D721Med (cell line): ENCODE results near the gene ALPL.

ENCODE experiments used
- DNase-seq: peaks from one replicate; pipeline ENCODE4 v3.0.0; 2011; ENCODE audit warnings: low spot score; ENCODE audit not compliant: insufficient read length
- FAIRE-seq: peaks from 2 replicates; lab custom pipeline; 2011; peaks lifted over from hg19 to GRCh38; lab: Jason Lieb, UNC
- CTCF ChIP-seq: IDR thresholded peaks from 2 replicates; pipeline ENCODE4 v1.5.1; 2012; ENCODE audit warnings: mild to moderate bottlenecking, control low read depth; ENCODE audit not compliant: insufficient read depth; ENCODE audit errors: missing control alignments

The ALPL gene

GRCh38 chr1:21574466-21575151 lies 65.4 kb downstream of the ALPL start:
- FAIRE-seq (no peak), DNase-seq (no peak)
- no peak for TF ChIP-seq CTCF

- FAIRE-seq (no peak), DNase-seq (no peak)
- TF ChIP-seq CTCF, result no peak
Measured at GRCh38 chr1:21575351-21575942, 66.2 kb downstream of the ALPL start.

GRCh38 chr1:21576031-21576797 lies 67.0 kb downstream of the ALPL start:
- FAIRE-seq (no peak), DNase-seq (no peak)
- TF ChIP-seq CTCF, result no peak

GRCh38 chr1:21576798-21577187 lies 67.6 kb downstream of the ALPL start:
- DNase-seq (no peak), FAIRE-seq (no peak)
- no peak for TF ChIP-seq CTCF

- FAIRE-seq (no peak), DNase-seq (no peak)
- TF ChIP-seq CTCF, result no peak
Measured at GRCh38 chr1:21577324-21577723, 68.1 kb downstream of the ALPL start.

GRCh38 chr1:21577933-21578332 lies 68.7 kb downstream of the ALPL start:
- DNase-seq (no peak), FAIRE-seq (no peak)
- no peak for TF ChIP-seq CTCF

DNA sequence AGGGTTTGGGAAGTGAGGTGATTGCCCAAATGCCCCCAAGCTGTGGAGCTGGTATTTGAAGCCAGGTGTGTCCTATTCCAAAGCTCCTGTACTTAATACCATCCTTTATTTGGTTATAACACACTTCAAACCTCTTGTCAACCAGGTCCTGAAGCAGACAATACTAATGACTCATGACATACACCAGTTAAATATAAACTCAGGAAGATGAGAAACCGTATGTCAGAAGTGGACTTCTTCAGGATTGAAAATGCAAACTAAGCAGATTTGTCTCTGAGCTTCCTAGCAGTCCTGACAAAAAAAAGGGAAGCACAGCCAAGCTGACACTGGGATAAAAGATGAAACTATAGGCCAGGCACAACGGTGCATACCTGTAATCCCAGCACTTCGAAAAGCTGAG lies 70.6 kb downstream of the ALPL start:
- DNase-seq, result no peak
- no peak for FAIRE-seq
- TF ChIP-seq CTCF, result no peak
